H9 (cell line): ENCODE data around the gene ATP11B. TPM values are rescaled to one million over a fixed set of nuclear protein-coding genes. Genes with fewer than 3 reads are reported as not detected.

Experiments used
- DNase-seq: peaks from one replicate; pipeline ENCODE4 v3.0.0-alpha.2; 2017
- H2AFZ ChIP-seq: one replicate; pipeline ENCODE4 v1.6.1; 2013; ENCODE audit warnings: mild to moderate bottlenecking, low read length, control low read depth, moderate library complexity
- H2AK5ac ChIP-seq: 2 replicates; pipeline ENCODE4 v1.6.1; 2013; ENCODE audit warnings: low read length, control low read depth, mixed read lengths; ENCODE audit not compliant: insufficient read length
- H2BK120ac ChIP-seq: one replicate; pipeline ENCODE4 v1.6.1; 2013; ENCODE audit warnings: low read depth, mild to moderate bottlenecking, low read length, control low read depth, inconsistent platforms; ENCODE audit not compliant: poor library complexity, severe bottlenecking
- H2BK12ac ChIP-seq: 2 replicates; pipeline ENCODE4 v1.6.1; 2013; ENCODE audit warnings: low read length, control low read depth, mixed read lengths, low read depth; ENCODE audit not compliant: insufficient read length
- H2BK15ac ChIP-seq: 2 replicates; pipeline ENCODE4 v1.6.1; 2013; ENCODE audit warnings: low read depth, low read length, control low read depth
- H2BK20ac ChIP-seq: one replicate; pipeline ENCODE4 v1.6.1; 2013; ENCODE audit warnings: low read depth, mild to moderate bottlenecking, low read length, control low read depth, inconsistent platforms; ENCODE audit not compliant: poor library complexity, severe bottlenecking
- H2BK5ac ChIP-seq: 2 replicates; pipeline ENCODE4 v1.6.1; 2013; ENCODE audit warnings: low read length, control low read depth, mixed read lengths; ENCODE audit not compliant: insufficient read length
- H3K14ac ChIP-seq: 2 replicates; pipeline ENCODE4 v1.6.1; 2013; ENCODE audit warnings: low read length, control low read depth; ENCODE audit not compliant: insufficient read depth
- H3K18ac ChIP-seq: 2 replicates; pipeline ENCODE4 v1.6.1; 2013; ENCODE audit warnings: low read depth, mild to moderate bottlenecking, mixed read lengths, low read length, control low read depth; ENCODE audit not compliant: insufficient read length
- H3K23ac ChIP-seq: 2 replicates; pipeline ENCODE4 v1.6.1; 2013; ENCODE audit warnings: low read length, control low read depth, mixed read lengths, low read depth; ENCODE audit not compliant: insufficient read length
- H3K23me2 ChIP-seq: 2 replicates; pipeline ENCODE4 v1.6.1; 2013; ENCODE audit warnings: low read depth, mild to moderate bottlenecking, mixed read lengths, low read length, control low read depth; ENCODE audit not compliant: insufficient read length, poor library complexity, severe bottlenecking
- H3K27ac ChIP-seq: 2 replicates; pipeline ENCODE4 v1.5.1; 2013; ENCODE audit warnings: low read length, control low read depth, mixed read lengths, low read depth; ENCODE audit not compliant: insufficient read length
- H3K27me3 ChIP-seq: 2 replicates; pipeline ENCODE4 v1.6.1; 2013; ENCODE audit warnings: low read length, control low read depth, inconsistent platforms; ENCODE audit not compliant: insufficient read depth
- H3K4ac ChIP-seq: 2 replicates; pipeline ENCODE4 v1.6.1; 2013; ENCODE audit warnings: low read depth, mild to moderate bottlenecking, control low read depth, inconsistent platforms, low read length, moderate library complexity
- H3K4me1 ChIP-seq: 2 replicates; pipeline ENCODE4 v1.6.1; 2013; ENCODE audit warnings: low read length, control low read depth, inconsistent platforms; ENCODE audit not compliant: insufficient read depth
- H3K4me2 ChIP-seq: 2 replicates; pipeline ENCODE4 v1.6.1; 2013; ENCODE audit warnings: low read length, control low read depth, mixed read lengths; ENCODE audit not compliant: insufficient read length, insufficient read depth
- H3K56ac ChIP-seq: 2 replicates; pipeline ENCODE4 v1.6.1; 2013; ENCODE audit warnings: low read depth, mild to moderate bottlenecking, mixed read lengths, low read length, control low read depth; ENCODE audit not compliant: insufficient read length
- H3K79me1 ChIP-seq: 2 replicates; pipeline ENCODE4 v1.6.1; 2013; ENCODE audit warnings: low read depth, mild to moderate bottlenecking, moderate library complexity, low read length, control low read depth, inconsistent platforms; ENCODE audit not compliant: insufficient read depth, poor library complexity, severe bottlenecking
- H3K79me2 ChIP-seq: 2 replicates; pipeline ENCODE4 v1.6.1; 2013; ENCODE audit warnings: low read length, control low read depth, inconsistent platforms; ENCODE audit not compliant: insufficient read depth
- H3K9ac ChIP-seq: 2 replicates; pipeline ENCODE4 v1.6.1; 2013; ENCODE audit warnings: low read length, control low read depth, mixed read lengths; ENCODE audit not compliant: insufficient read length; ENCODE audit errors: extremely low read depth
- H3K9me3 ChIP-seq: one replicate; pipeline ENCODE4 v1.6.1; 2013; ENCODE audit warnings: low read depth, low read length, inconsistent platforms; ENCODE audit not compliant: control insufficient read depth
- H3T11ph ChIP-seq: one replicate; pipeline ENCODE4 v1.6.1; 2013; ENCODE audit warnings: mild to moderate bottlenecking, low read length, control low read depth, inconsistent platforms
- H4K20me1 ChIP-seq: one replicate; pipeline ENCODE4 v1.6.1; 2013; ENCODE audit not compliant: control insufficient read depth, insufficient read length, insufficient read depth
- H4K5ac ChIP-seq: 2 replicates; pipeline ENCODE4 v1.6.1; 2013; ENCODE audit warnings: low read depth, mild to moderate bottlenecking, mixed read lengths, low read length, control low read depth; ENCODE audit not compliant: insufficient read length
- H4K8ac ChIP-seq: replicated peaks from 2 replicates; pipeline ENCODE4 v1.6.1; 2013; ENCODE audit warnings: low read length, control low read depth, mixed read lengths, low read depth; ENCODE audit not compliant: insufficient read length
- H4K91ac ChIP-seq: 2 replicates; pipeline ENCODE4 v1.6.1; 2013; ENCODE audit warnings: low read depth, mild to moderate bottlenecking, moderate library complexity, mixed read lengths, low read length, control low read depth; ENCODE audit not compliant: insufficient read length
- H3K27ac Mint-ChIP-seq, 3 experiments: 2 replicates in 2 of 3; 3 replicates in 1 of 3; pipeline ENCODE4 v1.8.0; 2020 to 2021; ENCODE audit warnings: mixed read lengths in 3 of 3, mild to moderate bottlenecking in 1 of 3, moderate library complexity in 1 of 3
- H3K27me3 Mint-ChIP-seq: 2 replicates; pipeline ENCODE4 v1.8.0; 2021; ENCODE audit warnings: low read depth, mild to moderate bottlenecking, moderate library complexity, mixed read lengths
- H3K36me3 Mint-ChIP-seq, 3 experiments: 2 replicates in 2 of 3; 3 replicates in 1 of 3; pipeline ENCODE4 v1.8.0; 2020 to 2021; ENCODE audit warnings: low read depth in 3 of 3, mixed read lengths in 3 of 3; ENCODE audit not compliant: insufficient read depth in 1 of 3
- H3K4me1 Mint-ChIP-seq, 2 experiments: 2 replicates each; pipeline ENCODE4 v1.8.0; 2020; ENCODE audit warnings: mixed read lengths in 2 of 2
- H3K4me3 Mint-ChIP-seq, 2 experiments: 2 replicates in 1 of 2; 3 replicates in 1 of 2; pipeline ENCODE4 v1.8.0; 2020 to 2021; ENCODE audit warnings: mild to moderate bottlenecking in 2 of 2, mixed read lengths in 2 of 2, moderate library complexity in 1 of 2
- H3K9me3 Mint-ChIP-seq, 2 experiments: 2 replicates in 1 of 2; 3 replicates in 1 of 2; pipeline ENCODE4 v1.8.0; 2020; ENCODE audit warnings: mild to moderate bottlenecking in 2 of 2, mixed read lengths in 2 of 2, moderate library complexity in 1 of 2
- CTCF ChIP-seq: fragments of 200-600 bp; sonication (generic); conservative IDR thresholded peaks from 3 replicates; pipeline ENCODE4 v1.8.0; 2021; ENCODE audit warnings: antibody characterized with exemption, mild to moderate bottlenecking
- WGBS: extraction: QIAGEN DNeasy Blood & Tissue Kit; methylation state at CpG from one replicate; pipeline ENCODE4 v1.1.7; 2013; ENCODE audit warnings: missing lambda C conversion rate, low lambda C conversion rate, mixed read lengths; ENCODE audit not compliant: insufficient read length; ENCODE audit errors: extremely low coverage; 5-methylcytosine and 5-hydroxymethylcytosine counted together
- total RNA-seq: library from RNA; stranded (reverse); gene quantifications from 2 replicates; pipeline ENCODE4 v1.2.1, GENCODE V29; 2021

The ATP11B gene
- total RNA-seq, 1 experiment from 2014 or later = 30.0 TPM

- no peak overlapping the region for H3K4me2 ChIP-seq
- no peaks in the 10 kb centered on the region for H4K20me1 ChIP-seq
- H3K9me3 ChIP-seq = no peaks in the 10 kb centered on the region
- no peak overlapping the region for H2AK5ac ChIP-seq
- H3K9ac ChIP-seq = no peak overlapping the region
- no CpG with 5 or more reads among the region's 1 CpG for WGBS
- H3K79me2 ChIP-seq = no peaks in the 10 kb centered on the region; the same call in 1 of the 2 replicates
- Mint-ChIP-seq H3K4me3 (no peak overlapping the region), H3K4me1 (peaks cover 5 to 11% of the 10 kb centered on the region in 2 experiments; a peak in 3 of 4 replicates), H3K27me3 (no peaks in the 10 kb centered on the region), H3K36me3 (no peaks in the 10 kb centered on the region), H3K27ac (no peak overlapping the region), H3K9me3 (no peaks in the 10 kb centered on the region)
- no peak overlapping the region for H4K8ac ChIP-seq
- no peak overlapping the region for H2BK12ac ChIP-seq
- H3K4me1 ChIP-seq = no peaks in the 10 kb centered on the region
- no peaks in the 10 kb centered on the region for H3K23me2 ChIP-seq
- H2BK120ac ChIP-seq = no peak overlapping the region
- no peaks in the 10 kb centered on the region for H3K27me3 ChIP-seq
- TF ChIP-seq CTCF = no peak
- H2BK5ac ChIP-seq = no peak overlapping the region
- H2BK15ac ChIP-seq = no peak overlapping the region
- no peak overlapping the region for H2BK20ac ChIP-seq
- no peak overlapping the region for H4K5ac ChIP-seq
- H3K4ac ChIP-seq = no peak overlapping the region
- no peak overlapping the region for H2AFZ ChIP-seq
- DNase-seq = no peak
- no peak overlapping the region for H3K56ac ChIP-seq
- no peak overlapping the region for H3K18ac ChIP-seq
- no peak overlapping the region for H3K14ac ChIP-seq
- H3K79me1 ChIP-seq = no peaks in the 10 kb centered on the region
- no peak overlapping the region for H3T11ph ChIP-seq
- H4K91ac ChIP-seq = no peak overlapping the region
- no peak overlapping the region for H3K27ac ChIP-seq
- H3K23ac ChIP-seq = no peak overlapping the region
Observed at GRCh38 chr3:182812123-182812522, 18.8 kb downstream of the ATP11B start.
